HCT116 (cell line): ENCODE data around the gene NDUFV3. TPM values are rescaled to one million over a fixed set of nuclear protein-coding genes. Genes with fewer than 3 reads are reported as not detected.
"Not testable (repeated sequence)": the region's sequence is repeated elsewhere in the genome, so short reads cannot be mapped to it uniquely, and the experiment has no call there.

Experiments
- ATAC-seq: fragments of 200-7000 bp; cut with Tn5 transposase; 2 replicates; pipeline ENCODE4 v1.9.1; 2020; ENCODE audit warnings: mild to moderate bottlenecking, moderate library complexity
- BruUV-seq: library from RNA; stranded (reverse); fragments of 400-500 nt; replicated peaks from 2 replicates; lab custom pipeline; 2021; lab: Mats Ljungman, UMichigan
- CTCF ChIA-PET: fragments of 300-600 bp; sonication (Branson Sonifier 250); formaldehyde crosslinking; loops from one replicate; lab custom pipeline; 2021; ENCODE audit warnings: antibody characterized with exemption; lab: Charles Lee
- POLR2A ChIA-PET: fragments of 300-600, 350-600 bp; sonication (Branson Sonifier 250); formaldehyde crosslinking; loops from one replicate; lab custom pipeline; 2021; ENCODE audit warnings: antibody characterized with exemption; lab: Charles Lee
- RAD21 ChIA-PET, 2 experiments: fragments of 300-600 bp; sonication (Branson Sonifier 250); formaldehyde crosslinking; loops; one replicate each; lab custom pipeline; 2023; ENCODE audit warnings: low total read pairs in 2 of 2; ENCODE audit not compliant: uncharacterized antibody in 2 of 2, unreplicated experiment in 2 of 2, low non-redundant PET in 1 of 2; lab: Charles Lee
- DNase-seq: peaks from one replicate; pipeline ENCODE4 v3.0.0-alpha.2; 2010; ENCODE audit warnings: low read depth, low spot score
- H2AFZ ChIP-seq: fragments of 200-600 bp; shearing (Covaris generic), sonication (generic); 2 replicates; pipeline ENCODE4 v1.6.1; 2017; ENCODE audit warnings: low read depth, mixed run types, mixed read lengths, antibody characterized with exemption, low read length; ENCODE audit not compliant: poor library complexity, severe bottlenecking
- H3K27ac ChIP-seq: 2 replicates; pipeline ENCODE4 v1.5.1; 2012; ENCODE audit warnings: low read depth, low read length
- H3K27me3 ChIP-seq: fragments of 200-600 bp; sonication (generic); 2 replicates; pipeline ENCODE4 v1.6.1; 2016; ENCODE audit warnings: mixed run types, low read length, mixed read lengths; ENCODE audit not compliant: insufficient read depth
- H3K36me3 ChIP-seq, 2 experiments: fragments of 200-500 bp in 1 of 2; fragments of 200-600 bp in 1 of 2; sonication (Bioruptor generic) in 1 of 2; sonication (generic) in 1 of 2; 2 replicates each; pipeline versions ENCODE4 v1.5.1 to v1.6.1; 2014 to 2016; ENCODE audit warnings: low read length in 2 of 2, inconsistent platforms in 1 of 2, mixed read lengths in 1 of 2, mixed run types in 1 of 2; ENCODE audit not compliant: insufficient read depth in 2 of 2, control insufficient read depth in 1 of 2
- H3K4me1 ChIP-seq, 2 experiments: fragments of 200-600 bp in 1 of 2; sonication (generic) in 1 of 2; 2 replicates each; pipeline versions ENCODE4 v1.5.1 to v1.6.1; 2012 to 2017; ENCODE audit warnings: low read length in 2 of 2, inconsistent platforms in 1 of 2, mild to moderate bottlenecking in 1 of 2, mixed read lengths in 1 of 2, mixed run types in 1 of 2, moderate library complexity in 1 of 2; ENCODE audit not compliant: insufficient read depth in 2 of 2, control insufficient read depth in 1 of 2
- H3K4me2 ChIP-seq: fragments of 200-600 bp; sonication (generic); 2 replicates; pipeline ENCODE4 v1.6.1; 2017; ENCODE audit warnings: mixed run types, low read length, mixed read lengths
- H3K4me3 ChIP-seq, 2 experiments: fragments of 200-600 bp in 1 of 2; sonication (generic) in 1 of 2; replicated peaks in 1 of 2; 2 replicates each; pipeline ENCODE4 v1.5.1; 2011 to 2016; ENCODE audit warnings: low read length in 2 of 2, control low read depth in 1 of 2, low read depth in 1 of 2, mild to moderate bottlenecking in 1 of 2, mixed read lengths in 1 of 2, mixed run types in 1 of 2
- H3K79me2 ChIP-seq: fragments of 200-600 bp; sonication (generic); 2 replicates; pipeline ENCODE4 v1.6.1; 2017; ENCODE audit warnings: mild to moderate bottlenecking, mixed run types, low read length, moderate library complexity, mixed read lengths; ENCODE audit not compliant: insufficient read depth
- H3K9ac ChIP-seq: fragments of 200-600 bp; sonication (generic); 2 replicates; pipeline ENCODE4 v1.6.1; 2016; ENCODE audit warnings: low read length, mixed read lengths
- H3K9me2 ChIP-seq: fragments of 200-600 bp; sonication (generic), shearing (Covaris generic); 2 replicates; pipeline ENCODE4 v1.6.1; 2017; ENCODE audit warnings: mixed run types, mild to moderate bottlenecking, moderate library complexity; ENCODE audit not compliant: insufficient read depth
- H3K9me3 ChIP-seq, 2 experiments: fragments of 200-500 bp in 1 of 2; fragments of 200-600 bp in 1 of 2; sonication (Bioruptor generic) in 1 of 2; sonication (generic) in 1 of 2; 2 replicates each; pipeline ENCODE4 v1.6.1; 2014 to 2017; ENCODE audit warnings: low read length in 2 of 2, mixed read lengths in 2 of 2, inconsistent platforms in 1 of 2, low read depth in 1 of 2, mild to moderate bottlenecking in 1 of 2, mixed run types in 1 of 2, moderate library complexity in 1 of 2; ENCODE audit not compliant: control insufficient read depth in 1 of 2, insufficient read depth in 1 of 2
- H4K20me1 ChIP-seq: fragments of 200-600 bp; sonication (generic), shearing (Covaris generic); 2 replicates; pipeline ENCODE4 v1.6.1; 2017; ENCODE audit warnings: mixed run types, mild to moderate bottlenecking, moderate library complexity; ENCODE audit not compliant: insufficient read depth
- CTCF ChIP-seq, 3 experiments: fragments of 200-600 bp in 1 of 3; sonication (generic) in 1 of 3; IDR thresholded peaks in 2 of 3; conservative IDR thresholded peaks in 1 of 3; 2 replicates each; pipeline ENCODE4 v1.5.1; 2012 to 2017; ENCODE audit warnings: low read depth in 2 of 3, low read length in 2 of 3, antibody characterized with exemption in 1 of 3, borderline replicate concordance in 1 of 3, control low read depth in 1 of 3, mild to moderate bottlenecking in 1 of 3, mixed read lengths in 1 of 3, mixed run types in 1 of 3, moderate library complexity in 1 of 3; ENCODE audit not compliant: insufficient read depth in 1 of 3
- EGR1 ChIP-seq: IDR thresholded peaks from 2 replicates; pipeline ENCODE4 v1.6.1; 2012; ENCODE audit warnings: low read depth
- ELF1 ChIP-seq: IDR thresholded peaks from 2 replicates; pipeline ENCODE4 v1.6.1; 2012; ENCODE audit warnings: low read depth, borderline replicate concordance
- EZH2 ChIP-seq: fragments of 200-600 bp; sonication (generic); IDR thresholded peaks from 2 replicates; pipeline ENCODE4 v1.6.1; 2017; ENCODE audit warnings: antibody characterized with exemption, mixed run types
- FOSL1 ChIP-seq: IDR thresholded peaks from 2 replicates; pipeline ENCODE4 v1.6.1; 2012; ENCODE audit warnings: low read depth
- POLR2A ChIP-seq: IDR thresholded peaks from 2 replicates; pipeline ENCODE4 v1.7.0; 2011; ENCODE audit warnings: borderline replicate concordance; ENCODE audit not compliant: insufficient read depth, insufficient read length; ENCODE audit errors: extremely low read depth
- POLR2AphosphoS5 ChIP-seq: IDR thresholded peaks from 2 replicates; pipeline ENCODE4 v1.6.1; 2011; ENCODE audit warnings: mild to moderate bottlenecking, low read depth, low read length, moderate library complexity
- SIN3A ChIP-seq: IDR thresholded peaks from 2 replicates; pipeline ENCODE4 v1.6.1; 2012; ENCODE audit warnings: low read depth
- SRF ChIP-seq: IDR thresholded peaks from 2 replicates; pipeline ENCODE4 v1.6.1; 2012; ENCODE audit warnings: low read depth
- TCF7L2 ChIP-seq: IDR thresholded peaks from 2 replicates; pipeline ENCODE4 v1.7.0; 2011; ENCODE audit warnings: borderline replicate concordance, inconsistent platforms; ENCODE audit not compliant: insufficient read depth, insufficient read length; ENCODE audit errors: extremely low read depth
- YY1 ChIP-seq: IDR thresholded peaks from 2 replicates; pipeline ENCODE4 v1.6.1; 2011; ENCODE audit warnings: low read length, low read depth, moderate library complexity, mild to moderate bottlenecking; ENCODE audit not compliant: insufficient replicate concordance; ENCODE audit errors: extremely low read depth
- ZFX ChIP-seq: fragments of 450-650 bp; IDR thresholded peaks from 2 replicates; pipeline ENCODE4 v1.6.1; 2017
- ZNF274 ChIP-seq: fragments of 200-500 bp; sonication (Bioruptor generic); IDR thresholded peaks from 2 replicates; pipeline ENCODE4 v1.6.1; 2014; ENCODE audit warnings: mild to moderate bottlenecking, low read depth, low read length, inconsistent platforms
- intact Hi-C: fragments of 100-400 bp; cut with micrococcal nuclease; formaldehyde crosslinking; loops from 2 replicates; pipeline ENCODE4 v1.10.0; 2022
- total RNA-seq: library from RNA; stranded (reverse); gene quantifications from one replicate; pipeline ENCODE4 v1.2.1, GENCODE V29; 2021; ENCODE audit not compliant: unreplicated experiment
- TF ChIP-seq, protein P1 (sequence below): IDR thresholded peaks from 2 replicates; pipeline ENCODE4 v1.6.1; 2011; ENCODE audit warnings: mild to moderate bottlenecking, low read length, moderate library complexity; ENCODE audit not compliant: insufficient replicate concordance; ENCODE audit errors: extremely low read depth

The NDUFV3 gene
- total RNA-seq, 1 experiment from 2014 or later: 35.2 TPM

DNA sequence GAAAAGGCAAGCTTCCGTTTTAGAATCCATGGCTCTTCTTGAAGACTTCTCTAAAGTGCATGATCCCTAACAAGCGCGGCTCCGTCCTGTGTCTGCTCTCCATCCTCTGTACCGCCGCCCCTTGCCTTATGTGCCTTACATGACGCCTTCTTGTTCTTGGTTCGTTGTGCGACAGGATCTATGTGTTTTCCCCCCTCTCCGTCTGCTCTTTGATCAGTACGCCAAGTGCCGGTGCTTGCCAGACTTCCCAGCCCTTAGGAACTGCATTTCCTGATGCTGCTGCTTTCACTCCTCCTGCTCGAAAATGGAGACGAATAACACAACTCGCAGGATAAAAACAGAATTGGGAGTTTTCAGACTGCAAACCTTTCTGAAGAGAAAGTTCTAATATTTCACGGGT, 13.1 kb downstream of the NDUFV3 start:
- H3K9ac ChIP-seq: no peak overlapping the region
- no peaks in the 10 kb centered on the region for H3K9me2 ChIP-seq
- no peaks in the 10 kb centered on the region for H3K27me3 ChIP-seq
- intact Hi-C loops: no loop called here
- peaks cover 31% of the 10 kb centered on the region; the same call in 1 of the 2 replicates for H3K79me2 ChIP-seq
- BruUV-seq: no TSS peak
- no peaks in the 10 kb centered on the region for H4K20me1 ChIP-seq
- H3K4me3 ChIP-seq: no peak overlapping the region
- H3K4me2 ChIP-seq: no peak overlapping the region
- no peaks in the 10 kb centered on the region for H3K9me3 ChIP-seq
- RAD21 ChIA-PET: no interaction called here
- no peaks in the 10 kb centered on the region for H3K4me1 ChIP-seq
- peaks cover 26 to 43% of the 10 kb centered on the region in 2 experiments for H3K36me3 ChIP-seq
- POLR2A ChIA-PET: no interaction called here
- ATAC-seq (no peak), DNase-seq (no peak)
- CTCF ChIA-PET: no interaction called here
- H3K27ac ChIP-seq: no peak overlapping the region
- no peak overlapping the region for H2AFZ ChIP-seq
- TF ChIP-seq SIN3A (no peak), EZH2 (no peak), CTCF (IDR thresholded peaks at IDR 0.05 in 2 of 3, conservative IDR thresholded peaks at IDR 0.05 in 1 of 3; ENCODE audit: borderline replicate concordance in 1 of 3, insufficient read depth in 1 of 3, low read depth in 2 of 3, low read length in 2 of 3) (no peak), SRF (no peak), ZFX (no peak), POLR2AphosphoS5 (no peak), YY1 (no peak), ELF1 (no peak), ZNF274 (no peak), FOSL1 (no peak), POLR2A (no peak), EGR1 (no peak), TCF7L2 (no peak)
- TF ChIP-seq, protein P1, sequence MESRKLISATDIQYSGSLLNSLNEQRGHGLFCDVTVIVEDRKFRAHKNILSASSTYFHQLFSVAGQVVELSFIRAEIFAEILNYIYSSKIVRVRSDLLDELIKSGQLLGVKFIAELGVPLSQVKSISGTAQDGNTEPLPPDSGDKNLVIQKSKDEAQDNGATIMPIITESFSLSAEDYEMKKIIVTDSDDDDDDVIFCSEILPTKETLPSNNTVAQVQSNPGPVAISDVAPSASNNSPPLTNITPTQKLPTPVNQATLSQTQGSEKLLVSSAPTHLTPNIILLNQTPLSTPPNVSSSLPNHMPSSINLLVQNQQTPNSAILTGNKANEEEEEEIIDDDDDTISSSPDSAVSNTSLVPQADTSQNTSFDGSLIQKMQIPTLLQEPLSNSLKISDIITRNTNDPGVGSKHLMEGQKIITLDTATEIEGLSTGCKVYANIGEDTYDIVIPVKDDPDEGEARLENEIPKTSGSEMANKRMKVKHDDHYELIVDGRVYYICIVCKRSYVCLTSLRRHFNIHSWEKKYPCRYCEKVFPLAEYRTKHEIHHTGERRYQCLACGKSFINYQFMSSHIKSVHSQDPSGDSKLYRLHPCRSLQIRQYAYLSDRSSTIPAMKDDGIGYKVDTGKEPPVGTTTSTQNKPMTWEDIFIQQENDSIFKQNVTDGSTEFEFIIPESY: no peak

DNA sequence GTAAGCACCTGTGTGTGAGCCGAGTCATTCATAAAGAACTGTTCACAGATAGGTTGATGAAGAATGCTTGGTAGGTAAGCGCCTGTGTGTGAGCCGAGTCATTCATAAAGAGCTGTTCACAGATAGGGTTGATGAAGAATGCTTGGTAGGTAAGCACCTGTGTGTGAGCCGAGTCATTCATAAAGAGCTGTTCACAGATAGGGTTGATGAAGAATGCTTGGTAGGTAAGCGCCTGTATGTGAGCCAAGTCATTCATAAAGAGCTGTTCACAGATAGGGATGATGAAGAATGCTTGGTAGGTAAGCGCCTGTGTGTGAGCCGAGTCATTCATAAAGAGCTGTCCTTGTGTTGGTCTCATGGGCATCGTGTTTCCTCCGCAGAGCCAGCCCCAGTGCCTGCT, 15.4 kb downstream of the NDUFV3 start:
- H3K9me3 ChIP-seq, H3K4me1 ChIP-seq, H3K9me2 ChIP-seq, H3K4me3 ChIP-seq, POLR2A ChIA-PET, ATAC-seq, CTCF ChIA-PET, H3K27me3 ChIP-seq, H3K4me2 ChIP-seq, RAD21 ChIA-PET, intact Hi-C loops, H4K20me1 ChIP-seq, DNase-seq, H3K9ac ChIP-seq, BruUV-seq, H3K27ac ChIP-seq, H2AFZ ChIP-seq: not testable (repeated sequence)
- peaks cover 17 to 33% of the 10 kb centered on the region in 2 experiments; a peak in 3 of 4 replicates for H3K36me3 ChIP-seq
- peaks cover 18% of the 10 kb centered on the region; the same call in 1 of the 2 replicates for H3K79me2 ChIP-seq
